Hypothalamus (tissue), 51 donors: Measurements from ENCODE around the gene SH3PXD2A.
"Not testable (repeated sequence)": the region's sequence is repeated elsewhere in the genome, so short reads cannot be mapped to it uniquely, and the experiment has no call there.

Experiments
- DNase-seq, 51 donors: peaks; one replicate each; lab custom pipeline; 2025; lab: John Stamatoyannopoulos, UW

Gene SH3PXD2A

DNA sequence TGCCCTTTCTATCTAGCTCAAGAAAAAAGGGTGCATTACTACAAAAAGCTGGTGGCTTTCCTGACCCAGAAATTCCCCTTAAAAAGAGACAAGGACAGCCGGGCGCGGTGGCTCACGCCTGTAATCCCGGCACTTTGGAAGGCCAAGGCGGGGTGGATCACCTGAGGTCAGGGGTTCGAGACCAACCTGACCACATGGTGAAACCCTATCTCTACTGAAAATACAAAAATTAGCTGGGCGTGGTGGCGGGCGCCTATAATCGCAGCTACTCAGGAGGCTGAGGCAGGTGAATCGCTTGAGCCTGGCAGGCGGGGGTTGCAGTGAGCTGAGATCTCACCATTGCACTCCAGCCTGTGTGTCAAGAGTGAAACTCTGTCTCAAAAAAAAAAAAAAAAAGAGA is 82.5 kb downstream of the SH3PXD2A start:
- DNase-seq = not testable (repeated sequence)

DNA sequence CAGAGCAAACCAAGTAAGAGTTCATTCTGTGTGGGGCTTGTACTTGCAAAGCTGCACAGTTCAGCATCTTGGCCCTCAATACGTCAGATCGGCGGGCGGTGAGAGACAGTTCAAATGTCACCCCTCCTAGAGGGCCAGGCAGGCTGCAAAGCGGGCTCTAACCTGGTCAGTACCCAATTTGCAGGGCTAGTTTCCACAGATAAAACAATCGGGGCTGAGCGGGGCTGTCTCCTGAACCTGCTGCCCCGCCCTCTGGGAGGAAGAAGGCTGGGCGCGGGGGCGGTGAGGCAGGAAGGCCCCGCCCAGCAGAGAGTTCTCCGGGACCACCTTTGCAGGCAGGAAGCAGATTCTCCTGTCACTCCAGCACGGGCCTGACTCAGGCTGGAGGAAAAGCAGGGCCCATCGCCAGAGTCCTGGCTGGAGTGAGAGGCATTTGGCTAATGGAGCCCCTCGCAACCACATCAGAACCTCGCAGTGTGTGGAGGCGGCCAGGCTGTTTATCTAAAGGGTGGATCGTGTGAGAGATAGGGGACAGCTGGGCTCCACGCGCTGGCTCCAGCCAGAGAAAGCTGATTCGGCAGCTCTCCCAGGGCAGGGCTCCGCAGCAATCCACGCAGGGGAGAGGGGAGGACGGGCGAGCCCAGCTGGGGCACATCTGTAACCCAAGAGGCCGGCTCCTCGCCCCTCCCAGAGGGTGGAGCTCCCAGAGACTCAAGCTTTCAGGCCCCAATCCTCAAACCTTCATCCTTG is 83.1 kb downstream of the SH3PXD2A start:
- peak in 23 of 51 donors; percentile 17 to 74 (median 31) for DNase-seq

DNA sequence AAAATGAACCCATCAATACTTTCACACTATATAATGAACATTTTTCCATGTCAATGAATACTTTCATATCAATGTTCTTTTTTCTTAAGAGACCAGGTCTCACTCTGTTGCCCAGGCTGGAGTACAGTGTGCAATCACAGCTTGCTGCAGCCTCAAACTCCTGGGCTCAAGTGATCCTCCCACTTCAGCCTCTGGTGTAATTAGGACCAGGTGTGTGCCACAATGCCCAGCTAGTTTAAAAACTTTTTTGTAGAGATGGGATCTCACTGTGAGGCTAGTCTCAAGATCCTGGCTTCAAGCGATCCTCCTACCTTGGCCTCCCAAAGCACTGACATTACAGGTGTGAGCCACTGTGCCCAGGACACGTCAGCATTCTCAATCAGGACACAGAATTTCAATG is 85.2 kb downstream of the SH3PXD2A start:
- DNase-seq = no peak

DNA sequence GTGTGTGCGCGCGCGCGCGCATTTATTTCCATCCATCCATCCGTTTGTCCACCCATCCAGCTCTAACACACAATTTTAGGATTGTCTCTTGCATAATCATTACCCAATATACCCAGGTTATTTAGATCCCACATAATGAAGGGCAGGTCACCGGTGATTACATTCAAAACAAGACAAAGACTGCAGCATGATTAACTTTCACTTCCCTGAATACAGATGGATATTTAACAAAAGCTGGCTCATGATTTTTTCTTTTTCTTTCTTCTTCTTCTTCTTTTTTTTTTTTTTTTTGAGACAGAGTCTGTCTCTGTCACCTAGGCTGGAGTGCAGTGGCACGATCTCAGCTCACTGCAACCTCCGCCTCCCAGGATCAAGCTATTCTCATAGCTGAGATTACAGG is 86.2 kb downstream of the SH3PXD2A start:
- no peak for DNase-seq

DNA sequence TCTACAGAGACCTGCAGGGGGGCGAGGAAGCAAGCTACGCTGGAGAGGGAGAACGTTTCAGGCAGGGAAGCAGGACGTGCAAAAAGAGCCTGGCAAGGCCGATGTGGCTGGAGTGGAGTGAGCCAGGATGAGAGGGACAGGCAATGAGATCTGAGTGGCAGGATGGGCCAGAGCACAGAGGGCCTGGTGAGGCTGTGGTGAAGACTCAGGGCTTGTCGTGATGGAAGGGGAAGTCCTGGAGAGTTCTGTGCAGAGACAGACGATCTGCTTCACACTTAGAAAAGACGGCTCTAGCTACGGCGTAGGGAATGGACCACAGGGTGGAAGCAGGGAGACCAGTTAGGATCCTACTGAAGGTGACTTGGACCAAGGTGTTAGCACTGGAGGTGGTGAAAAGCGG is 87.0 kb downstream of the SH3PXD2A start:
- DNase-seq = no peak

DNA sequence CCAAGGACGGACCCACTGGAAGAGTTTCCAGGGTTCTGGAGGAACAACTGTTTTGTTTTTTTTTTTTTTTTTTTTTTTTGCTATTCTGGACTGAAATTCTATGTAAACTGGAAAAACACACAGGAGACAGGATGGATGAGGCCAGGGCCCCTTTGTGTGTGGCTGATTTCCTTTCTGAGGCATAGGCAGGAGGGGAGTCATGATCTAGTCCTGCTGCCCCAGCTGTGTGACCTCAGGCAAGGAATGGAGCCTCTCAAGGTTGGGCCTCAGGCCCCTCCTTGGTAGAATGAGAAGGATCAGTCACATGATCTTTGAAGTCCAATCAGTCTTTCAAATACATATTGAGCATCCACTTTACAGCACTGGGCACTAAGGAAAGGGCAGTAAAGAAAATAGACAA is 87.6 kb downstream of the SH3PXD2A start:
- no peak for DNase-seq

DNA sequence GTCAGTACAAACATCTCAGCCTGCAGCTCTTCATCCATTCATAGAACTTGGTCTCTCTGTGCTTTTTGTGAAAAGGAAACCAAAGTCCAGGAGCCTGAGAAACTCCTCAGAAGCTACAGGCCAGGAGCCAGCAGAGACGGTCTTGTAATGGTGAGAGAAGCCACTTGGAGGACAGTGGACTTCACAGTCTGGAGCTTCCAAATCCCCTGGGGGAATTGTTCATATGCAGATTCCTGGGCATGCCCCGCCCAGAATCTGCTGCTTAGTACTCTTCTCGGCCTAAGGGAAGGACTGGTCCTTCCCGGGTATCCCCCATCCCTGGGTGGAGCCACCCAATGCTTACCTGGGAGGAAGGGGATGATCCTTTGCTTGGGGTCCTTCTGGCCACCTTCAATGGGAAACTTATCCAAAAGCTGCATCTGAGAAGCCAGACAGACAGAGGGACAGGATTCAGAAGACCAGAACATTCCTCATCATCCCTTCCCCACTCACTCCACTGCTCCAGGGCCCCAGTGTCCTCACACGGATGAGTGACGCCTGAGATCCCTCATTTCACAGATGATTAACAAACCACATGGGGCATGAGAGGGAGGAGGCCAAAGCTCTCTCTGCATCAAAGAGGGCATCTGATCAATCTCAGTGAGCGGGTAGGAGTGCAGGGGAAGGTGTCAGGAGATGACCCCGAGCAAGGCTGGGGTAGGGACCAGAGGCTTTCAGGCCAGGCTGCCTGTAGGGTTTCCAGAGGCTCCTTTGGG is 88.4 kb downstream of the SH3PXD2A start:
- no peak for DNase-seq

DNA sequence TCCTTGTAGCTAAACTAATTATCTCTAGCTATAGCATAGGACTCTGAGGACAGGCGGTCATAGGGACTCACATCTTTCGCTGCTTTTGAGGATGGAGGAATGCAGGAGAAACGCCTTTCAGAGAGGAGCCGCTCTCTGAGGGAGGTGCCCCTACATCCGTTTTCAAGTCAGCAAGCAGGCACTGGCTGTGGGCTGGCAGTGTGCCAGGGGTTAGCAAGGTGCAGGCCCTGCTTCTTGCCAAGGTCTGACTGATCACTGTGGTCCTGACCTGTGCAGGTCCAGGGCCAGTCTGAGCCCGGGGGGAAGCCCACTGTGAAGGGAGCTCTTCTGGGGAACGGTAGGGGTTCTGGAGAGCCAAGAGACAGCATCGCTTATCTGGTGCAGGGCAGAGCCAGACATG is 89.4 kb downstream of the SH3PXD2A start:
- DNase-seq = no peak

DNA sequence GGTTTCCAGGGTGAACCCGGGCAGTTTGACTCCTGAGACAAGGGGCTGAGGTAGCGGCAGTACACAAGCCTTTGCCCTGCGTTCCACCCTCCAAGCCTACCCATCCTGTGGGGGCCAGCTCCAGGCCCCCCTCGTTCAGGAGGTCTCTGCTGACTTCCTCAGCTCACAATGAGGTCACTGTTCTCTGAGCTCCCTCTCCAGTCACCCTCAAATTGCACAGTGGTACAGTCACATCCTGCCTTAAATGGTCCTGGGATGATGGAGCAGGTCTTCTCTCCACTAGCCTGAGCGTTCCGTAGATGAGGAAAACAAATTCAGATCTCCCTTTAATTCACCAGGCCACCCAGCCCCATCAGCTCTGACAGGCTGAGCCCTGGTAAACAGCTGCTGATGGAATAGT is 90.2 kb downstream of the SH3PXD2A start:
- DNase-seq = no peak

DNA sequence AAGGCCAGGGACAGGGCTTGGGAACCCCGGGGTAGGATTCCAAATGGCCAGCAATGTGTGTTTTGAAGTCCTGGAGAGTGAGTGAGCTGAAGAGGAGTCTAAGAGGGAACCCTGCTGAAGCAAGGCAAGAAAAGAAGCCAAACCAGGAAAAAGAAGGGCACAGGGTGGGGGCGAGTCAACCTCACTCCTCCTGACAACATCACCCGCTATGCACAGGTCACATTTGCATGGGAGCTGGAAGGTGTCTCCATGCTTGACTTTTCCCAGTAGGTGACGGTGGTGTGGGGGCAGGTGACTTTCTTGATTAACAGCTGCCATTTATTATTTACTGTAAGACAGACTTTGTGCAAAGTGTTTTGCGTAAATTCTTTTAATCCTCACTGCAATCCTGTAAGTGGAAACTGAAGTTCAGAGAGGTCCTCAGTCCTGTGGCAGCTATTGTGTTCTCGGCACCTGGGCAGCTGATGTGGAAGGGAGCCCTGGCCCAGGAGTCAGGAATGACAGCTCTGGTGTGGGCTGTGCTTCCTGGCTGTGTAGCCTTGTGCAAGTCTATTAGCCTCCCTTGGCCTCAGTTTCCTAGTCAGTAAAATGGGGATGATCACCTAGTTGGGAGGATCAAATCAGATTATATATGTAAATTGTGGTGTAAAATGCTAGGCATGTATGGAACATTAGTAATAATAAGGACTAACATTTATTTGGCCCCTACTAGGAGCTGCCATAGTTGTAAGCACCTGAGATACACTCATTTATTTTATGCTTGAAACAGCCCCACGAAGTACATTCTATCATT is 90.9 kb downstream of the SH3PXD2A start:
- no peak for DNase-seq

DNA sequence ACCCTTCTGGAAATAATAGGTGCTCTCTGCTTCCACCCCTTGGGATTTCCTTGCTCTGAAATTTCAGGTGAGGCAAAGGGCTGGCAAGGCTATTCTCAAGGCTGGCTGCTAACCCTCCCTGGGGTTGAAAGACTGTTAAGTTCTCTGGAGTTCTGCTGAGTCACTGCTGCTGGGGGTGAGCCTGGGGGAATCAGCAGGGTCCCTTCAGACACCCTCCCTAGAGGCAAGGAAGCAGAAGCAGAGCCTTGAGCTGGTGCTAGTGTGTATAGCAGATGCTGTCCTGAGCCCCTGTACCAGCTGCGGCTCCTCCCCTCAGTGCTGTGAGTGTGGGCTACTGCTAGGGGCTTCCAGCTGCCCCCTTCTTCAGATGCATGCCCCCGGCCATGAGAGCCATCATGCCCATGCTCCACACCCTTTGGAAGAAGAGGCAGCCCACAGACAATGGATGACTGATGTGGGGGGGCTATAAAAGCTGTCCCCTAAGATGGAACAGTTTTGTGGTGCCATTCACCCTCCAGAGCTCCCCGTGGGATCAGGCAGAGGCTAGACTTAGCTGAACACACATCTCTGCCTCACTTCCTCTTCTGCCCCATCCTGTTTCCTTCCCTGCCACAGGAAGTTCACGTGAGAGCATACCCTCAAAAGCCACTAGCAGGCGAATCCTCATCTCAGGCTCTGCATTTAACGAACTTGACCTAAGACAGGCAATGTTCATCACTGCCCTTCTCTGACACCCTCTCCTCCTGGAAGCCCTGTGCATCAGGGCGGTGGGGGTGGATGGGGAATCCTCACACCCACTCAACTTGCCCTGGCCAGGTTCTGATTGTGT is 91.8 kb downstream of the SH3PXD2A start:
- DNase-seq = peak in 3 of 51 donors; percentile 9 to 24 (median 13)

DNA sequence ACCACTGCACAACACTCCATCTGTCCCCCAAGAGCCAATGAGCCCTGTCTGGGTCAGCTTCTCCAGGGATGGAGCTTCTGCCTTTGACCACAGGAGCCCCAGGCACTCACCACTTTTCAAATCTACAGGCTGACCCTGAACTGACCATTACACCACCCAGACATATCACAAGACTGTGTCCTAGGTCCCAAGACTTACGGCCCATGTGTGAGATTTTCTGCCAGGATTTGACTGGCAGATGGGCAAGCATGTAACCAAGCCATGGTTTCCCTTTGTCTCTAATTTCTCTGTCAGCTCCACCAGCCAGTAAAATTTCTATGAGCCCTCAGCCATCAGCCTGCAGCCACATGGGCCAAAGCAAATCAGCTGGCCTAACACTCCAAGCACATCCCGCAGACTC is 92.5 kb downstream of the SH3PXD2A start:
- no peak for DNase-seq

DNA sequence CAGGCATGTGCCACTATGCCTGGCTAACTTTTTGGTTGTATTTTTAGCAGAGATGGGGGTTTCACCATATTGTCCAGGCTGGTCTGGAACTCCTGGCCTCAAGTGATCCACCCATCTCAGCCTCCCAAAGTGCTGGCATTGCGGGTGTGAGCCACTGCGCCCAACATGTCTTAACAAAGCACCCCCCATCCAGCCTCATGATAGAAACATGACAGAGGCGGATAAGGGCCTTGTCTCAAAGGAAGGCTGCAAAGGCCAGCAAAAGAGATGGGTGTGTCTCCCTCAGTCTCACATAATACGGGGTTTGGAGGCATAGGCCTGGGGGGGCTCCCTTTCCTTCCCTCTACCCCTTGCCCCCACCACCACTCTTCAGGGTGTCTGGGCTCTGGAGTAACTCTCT is 93.2 kb downstream of the SH3PXD2A start:
- no peak for DNase-seq

DNA sequence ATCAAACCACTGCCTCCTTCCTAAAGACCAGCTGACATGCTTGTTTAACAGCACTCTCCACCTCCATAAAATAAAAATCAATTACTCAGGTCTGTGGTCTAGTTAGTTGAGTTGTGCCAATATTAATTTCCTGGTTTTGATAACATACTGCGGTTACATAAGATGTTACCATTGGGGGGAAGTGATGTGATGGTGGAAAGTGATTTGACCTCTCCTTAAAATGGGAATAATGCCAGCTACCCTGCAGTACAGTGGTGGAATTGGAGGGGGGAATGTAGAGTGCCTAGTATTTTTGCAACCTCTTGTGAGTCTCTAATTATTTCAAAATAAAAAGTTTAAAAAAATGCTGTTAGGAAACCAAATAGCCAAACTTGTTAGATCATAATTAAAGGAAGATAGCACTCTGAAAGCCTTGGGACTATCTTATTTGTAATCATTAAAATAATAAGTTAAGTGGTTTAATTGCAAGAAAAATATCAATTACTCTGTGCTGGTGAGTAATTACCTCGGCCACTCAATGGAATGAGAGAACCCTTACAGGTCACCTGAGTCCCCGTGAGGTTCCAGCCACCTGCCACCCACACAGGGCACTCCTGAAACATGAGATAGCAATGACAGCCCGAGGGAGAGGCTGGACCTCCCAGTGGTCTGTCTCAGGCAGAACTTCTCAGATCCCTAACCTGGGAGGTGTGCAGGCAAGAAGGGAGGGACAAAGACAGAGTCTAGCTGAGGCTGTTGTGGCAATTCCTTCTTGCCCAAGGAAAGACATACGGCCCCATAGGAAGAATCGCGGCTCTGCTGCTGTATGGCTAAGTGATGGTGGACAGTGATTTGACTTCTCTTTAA is 94.1 kb downstream of the SH3PXD2A start:
- DNase-seq = no peak

DNA sequence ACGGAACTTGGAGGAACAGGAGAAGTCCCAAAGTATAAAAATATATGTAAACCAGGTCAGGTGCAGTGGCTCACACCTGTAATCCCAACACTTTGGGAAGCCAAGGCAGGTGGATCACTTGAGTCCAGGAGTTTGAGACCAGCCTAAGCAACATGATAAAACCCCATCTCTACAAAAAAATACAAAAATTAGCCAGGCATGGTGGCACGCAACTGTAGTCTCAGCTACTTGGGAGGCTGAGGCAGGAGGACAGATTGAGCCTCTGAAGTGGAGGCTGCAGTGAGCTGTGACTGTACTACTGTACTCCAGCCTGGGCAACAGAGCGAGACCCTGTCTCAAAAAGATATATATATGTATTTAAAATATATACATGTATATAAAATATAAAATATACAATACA is 95.1 kb downstream of the SH3PXD2A start:
- not testable (repeated sequence) for DNase-seq

DNA sequence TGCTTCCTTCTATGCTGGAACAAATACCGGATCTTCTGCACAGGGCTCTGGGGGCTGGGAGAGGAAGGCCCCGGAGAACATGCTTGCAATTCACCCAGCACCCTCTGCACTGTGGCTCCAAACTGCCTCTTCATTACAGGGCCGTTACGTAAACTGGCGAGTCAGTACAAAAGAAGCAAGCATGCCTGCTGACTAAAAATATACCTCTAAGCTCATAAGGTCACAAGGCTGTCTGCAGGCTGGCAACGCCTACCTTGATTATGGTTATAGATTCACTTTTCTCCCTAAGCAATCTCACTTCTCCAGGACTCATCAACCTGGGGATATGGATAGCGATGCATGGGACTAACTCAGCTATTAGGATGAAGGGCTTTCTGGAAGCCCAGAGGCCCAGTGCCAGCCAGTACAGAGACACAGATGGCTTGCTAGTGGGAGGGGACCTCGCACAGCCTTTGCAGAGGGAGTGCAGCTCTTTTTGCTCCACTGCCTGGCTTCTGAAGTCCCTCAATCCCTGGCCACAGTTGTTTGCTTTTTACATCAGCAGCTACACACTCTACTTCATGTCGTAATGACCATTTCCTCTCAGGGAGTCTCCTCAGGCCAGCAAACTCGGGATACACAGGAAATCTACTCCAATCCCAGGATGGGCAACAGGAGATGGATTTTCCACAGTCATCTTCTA is 96.1 kb downstream of the SH3PXD2A start:
- peak in 31 of 51 donors; percentile 19 to 84 (median 47) for DNase-seq

DNA sequence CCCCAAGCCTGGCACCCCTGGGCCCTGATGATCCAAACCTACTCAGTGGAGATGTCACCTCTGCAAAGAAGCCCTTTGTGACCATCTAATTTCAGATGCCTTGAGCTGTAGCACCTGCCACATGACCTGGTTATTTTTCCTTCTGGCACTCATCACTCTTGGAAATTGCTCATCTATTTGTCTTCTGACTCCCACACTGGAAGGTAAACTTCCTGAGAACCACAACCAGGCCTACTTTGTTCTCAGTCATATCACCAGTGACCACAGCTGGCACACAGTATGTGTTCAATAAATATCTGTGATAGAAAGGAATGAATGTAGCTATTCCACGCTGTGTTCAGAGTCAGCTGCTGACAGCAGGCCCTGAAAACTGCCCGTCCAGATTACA is 97.1 kb downstream of the SH3PXD2A start:
- DNase-seq = no peak

DNA sequence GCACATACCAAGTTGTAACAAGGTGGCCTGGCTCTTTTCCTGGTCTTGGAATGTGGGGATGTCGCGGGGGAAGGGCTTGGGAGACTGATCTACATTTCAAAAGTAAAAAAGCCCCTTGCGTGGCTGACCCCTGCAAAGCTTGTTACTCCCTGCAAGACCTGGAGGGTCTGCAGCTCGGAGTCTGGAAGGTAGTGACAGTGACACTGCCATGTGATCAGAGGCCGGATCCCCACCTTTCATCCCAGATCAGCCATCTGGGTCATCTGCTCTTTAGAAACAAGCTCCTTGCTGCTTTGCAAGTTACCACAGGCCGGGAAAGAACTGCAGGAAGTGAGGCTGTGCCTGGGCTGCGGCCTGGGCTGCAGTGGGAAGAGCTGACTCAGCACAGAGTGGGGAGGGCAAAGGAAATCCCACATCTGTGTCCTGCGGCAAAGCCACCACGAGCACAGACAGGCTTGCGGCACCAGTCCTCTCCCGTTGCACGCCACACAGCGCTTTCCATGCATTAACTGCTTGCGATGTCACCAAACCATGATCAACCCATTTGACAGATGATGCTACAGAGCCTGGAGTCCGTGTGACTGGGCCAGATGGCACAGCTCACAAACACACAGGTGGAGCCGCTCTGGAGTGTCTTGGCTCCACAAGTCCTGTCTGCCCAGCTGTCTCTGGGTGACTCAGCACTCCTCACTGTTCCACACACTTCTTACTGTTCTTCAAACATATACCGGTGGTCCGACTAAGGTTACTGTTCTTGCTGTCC is 97.7 kb downstream of the SH3PXD2A start:
- peak in 4 of 51 donors; percentile 14 to 39 (median 22) for DNase-seq
